Astrocyte (in vitro differentiated cells and primary cell): ENCODE data around the gene CNTN1. TPM values are rescaled to one million over a fixed set of nuclear protein-coding genes. Genes with fewer than 3 reads are reported as not detected.

ENCODE experiments used
- DNase-seq: peaks from one replicate; pipeline ENCODE4 v3.0.0-alpha.2; 2010; ENCODE audit warnings: low read depth
- FAIRE-seq: peaks from 2 replicates; lab custom pipeline; 2011; peaks lifted over from hg19 to GRCh38; lab: Jason Lieb, UNC
- H2AFZ ChIP-seq: 2 replicates; pipeline ENCODE4 v1.6.0; 2012; ENCODE audit warnings: low read depth, low read length, inconsistent platforms
- H3K27ac ChIP-seq: 2 replicates; pipeline ENCODE4 v1.5.1; 2011; ENCODE audit warnings: low read depth, low read length, inconsistent platforms
- H3K27me3 ChIP-seq: 2 replicates; pipeline ENCODE4 v1.6.0; 2011; ENCODE audit warnings: low read length, inconsistent platforms; ENCODE audit not compliant: insufficient read depth
- H3K36me3 ChIP-seq: 2 replicates; pipeline ENCODE4 v1.5.1; 2011; ENCODE audit warnings: low read length, inconsistent platforms; ENCODE audit not compliant: insufficient read depth
- H3K4me1 ChIP-seq: 2 replicates; pipeline ENCODE4 v1.5.1; 2011; ENCODE audit warnings: low read length, inconsistent platforms; ENCODE audit not compliant: insufficient read depth
- H3K4me2 ChIP-seq: 2 replicates; pipeline ENCODE4 v1.6.0; 2012; ENCODE audit warnings: low read length, inconsistent platforms
- H3K4me3 ChIP-seq: 2 replicates; pipeline ENCODE4 v1.5.1; 2011; ENCODE audit warnings: low read depth, mild to moderate bottlenecking, low read length, inconsistent platforms; ENCODE audit not compliant: insufficient read depth
- H3K79me2 ChIP-seq: 2 replicates; pipeline ENCODE4 v1.6.0; 2012; ENCODE audit warnings: mild to moderate bottlenecking, low read length, inconsistent platforms; ENCODE audit not compliant: insufficient read depth
- H3K9ac ChIP-seq: 2 replicates; pipeline ENCODE4 v1.6.0; 2012; ENCODE audit warnings: mild to moderate bottlenecking, low read length, inconsistent platforms
- H3K9me3 ChIP-seq: 2 replicates; pipeline ENCODE4 v1.5.1; 2012; ENCODE audit warnings: low read depth, mild to moderate bottlenecking, low read length, inconsistent platforms; ENCODE audit not compliant: insufficient read depth
- H4K20me1 ChIP-seq: 2 replicates; pipeline ENCODE4 v1.6.0; 2012; ENCODE audit warnings: low read length, inconsistent platforms; ENCODE audit not compliant: insufficient read depth
- H3K27ac Mint-ChIP-seq: one replicate; pipeline ENCODE4 v1.8.0; 2021; ENCODE audit warnings: mild to moderate bottlenecking, mixed read lengths; ENCODE audit not compliant: unreplicated experiment
- H3K27me3 Mint-ChIP-seq: one replicate; pipeline ENCODE4 v1.8.0; 2021; ENCODE audit warnings: low read depth, mixed read lengths; ENCODE audit not compliant: unreplicated experiment
- H3K36me3 Mint-ChIP-seq: one replicate; pipeline ENCODE4 v1.8.0; 2021; ENCODE audit warnings: low read depth, mixed read lengths; ENCODE audit not compliant: unreplicated experiment
- H3K4me1 Mint-ChIP-seq: one replicate; pipeline ENCODE4 v1.8.0; 2021; ENCODE audit warnings: low read depth, mixed read lengths; ENCODE audit not compliant: unreplicated experiment
- H3K4me3 Mint-ChIP-seq: one replicate; pipeline ENCODE4 v1.8.0; 2021; ENCODE audit warnings: mild to moderate bottlenecking, moderate library complexity, mixed read lengths; ENCODE audit not compliant: unreplicated experiment
- H3K9me3 Mint-ChIP-seq: one replicate; pipeline ENCODE4 v1.8.0; 2021; ENCODE audit warnings: mild to moderate bottlenecking, mixed read lengths; ENCODE audit not compliant: unreplicated experiment
- CTCF ChIP-seq: IDR thresholded peaks from 2 replicates; pipeline ENCODE4 v1.5.1; 2011; ENCODE audit warnings: low read depth, mild to moderate bottlenecking, inconsistent platforms, low read length, moderate library complexity; ENCODE audit not compliant: insufficient read depth
- EZH2 ChIP-seq: IDR thresholded peaks from 2 replicates; pipeline ENCODE4 v1.6.1; 2012; ENCODE audit warnings: mild to moderate bottlenecking, low read length, inconsistent platforms; ENCODE audit not compliant: insufficient read depth
- total RNA-seq: library from RNA; stranded (reverse); gene quantifications from 2 replicates; pipeline ENCODE4 v1.2.1, GENCODE V29; 2021

The CNTN1 gene
- total RNA-seq, 1 donor from 2014 or later, result 2.1 TPM

- H3K9me3 ChIP-seq, result no peaks in the 10 kb centered on the region
- H3K4me2 ChIP-seq, result no peak overlapping the region
- no peak overlapping the region for H3K4me3 ChIP-seq
- H3K9ac ChIP-seq, result no peak overlapping the region
- H2AFZ ChIP-seq, result no peak overlapping the region
- H4K20me1 ChIP-seq, result no peaks in the 10 kb centered on the region
- FAIRE-seq (no peak), DNase-seq (no peak)
- no peaks in the 10 kb centered on the region for H3K36me3 ChIP-seq
- TF ChIP-seq EZH2 (no peak), CTCF (no peak)
- Mint-ChIP-seq H3K4me1 (no peaks in the 10 kb centered on the region), H3K4me3 (no peak overlapping the region), H3K27ac (no peak overlapping the region), H3K36me3 (no peaks in the 10 kb centered on the region), H3K27me3 (no peaks in the 10 kb centered on the region), H3K9me3 (no peaks in the 10 kb centered on the region)
- no peaks in the 10 kb centered on the region for H3K4me1 ChIP-seq
- no peaks in the 10 kb centered on the region for H3K27me3 ChIP-seq
- H3K79me2 ChIP-seq, result no peaks in the 10 kb centered on the region
- no peak overlapping the region for H3K27ac ChIP-seq
These were observed 408.3 kb downstream of the CNTN1 start for GRCh38 chr12:41100572-41100971.

DNA sequence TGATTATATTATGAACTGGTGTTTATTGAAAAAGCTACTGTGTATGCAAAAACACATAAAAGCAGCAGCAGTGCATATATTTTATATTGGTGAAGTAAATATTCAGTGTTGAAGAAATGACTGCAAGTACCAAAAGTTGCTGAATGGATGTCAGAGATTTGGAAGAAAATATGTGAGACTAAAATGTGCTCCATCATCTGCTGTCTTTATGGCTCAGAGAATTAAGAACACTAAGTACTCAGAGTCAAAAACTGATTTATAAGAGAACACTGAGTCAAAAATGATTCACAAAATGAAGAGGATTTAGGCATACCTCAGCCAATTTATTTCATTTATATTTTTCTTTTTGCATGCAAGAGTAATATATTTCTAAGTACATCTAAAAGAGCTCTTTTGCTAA lies 409.6 kb downstream of the CNTN1 start:
- no peaks in the 10 kb centered on the region for H3K9me3 ChIP-seq
- DNase-seq (no peak), FAIRE-seq (no peak)
- Mint-ChIP-seq H3K27me3 (no peaks in the 10 kb centered on the region), H3K9me3 (no peaks in the 10 kb centered on the region), H3K27ac (no peak overlapping the region), H3K4me1 (no peaks in the 10 kb centered on the region), H3K36me3 (no peaks in the 10 kb centered on the region), H3K4me3 (no peak overlapping the region)
- no peaks in the 10 kb centered on the region for H3K36me3 ChIP-seq
- no peak overlapping the region for H3K4me3 ChIP-seq
- no peaks in the 10 kb centered on the region for H3K4me1 ChIP-seq
- no peak overlapping the region for H3K4me2 ChIP-seq
- no peaks in the 10 kb centered on the region for H3K79me2 ChIP-seq
- H3K27ac ChIP-seq, result no peak overlapping the region
- TF ChIP-seq EZH2, result no peak
- TF ChIP-seq CTCF, result no peak
- no peak overlapping the region for H3K9ac ChIP-seq
- H2AFZ ChIP-seq, result no peak overlapping the region
- no peaks in the 10 kb centered on the region for H4K20me1 ChIP-seq
- H3K27me3 ChIP-seq, result no peaks in the 10 kb centered on the region

DNA sequence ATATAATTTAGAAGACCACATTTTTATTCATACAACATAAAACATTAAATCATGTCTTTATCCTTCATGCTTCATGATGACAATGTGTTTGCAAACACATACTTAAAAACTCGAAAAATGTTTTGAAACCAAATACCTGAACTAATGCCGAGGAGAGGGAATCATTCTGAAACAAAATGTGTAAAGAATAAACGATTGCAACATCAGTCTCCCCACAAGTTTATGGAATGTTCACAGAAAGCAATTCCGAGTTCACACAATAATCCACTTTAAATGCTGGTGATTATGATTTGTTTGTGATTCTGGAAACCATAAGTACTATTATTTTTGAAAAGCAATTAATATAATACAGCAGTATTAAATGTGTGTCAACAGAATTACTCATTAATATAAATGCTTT lies 411.4 kb downstream of the CNTN1 start:
- no peaks in the 10 kb centered on the region for H3K4me1 Mint-ChIP-seq

More for the DNA sequence above, 411.4 kb downstream of the CNTN1 start:
- Histone ChIP-seq H3K27me3 (no peaks in the 10 kb centered on the region), H3K36me3 (no peaks in the 10 kb centered on the region), H3K9ac (no peak overlapping the region), H3K27ac (no peak overlapping the region), H3K4me1 (no peaks in the 10 kb centered on the region), H2AFZ (no peak overlapping the region), H3K9me3 (no peaks in the 10 kb centered on the region), H3K4me2 (no peak overlapping the region), H3K4me3 (no peak overlapping the region), H3K79me2 (no peaks in the 10 kb centered on the region), H4K20me1 (no peaks in the 10 kb centered on the region)
- TF ChIP-seq EZH2, result no peak
- no peak for TF ChIP-seq CTCF
- no peak overlapping the region for H3K4me3 Mint-ChIP-seq
- H3K27me3 Mint-ChIP-seq, result no peaks in the 10 kb centered on the region
- H3K36me3 Mint-ChIP-seq, result no peaks in the 10 kb centered on the region
- no peaks in the 10 kb centered on the region for H3K9me3 Mint-ChIP-seq
- DNase-seq (no peak), FAIRE-seq (no peak)
- H3K27ac Mint-ChIP-seq, result no peak overlapping the region
